SU-DHL-6 (cell line): Measurements from ENCODE around the gene ETS1.

Experiments
- H2AFZ ChIP-seq: fragments of 200-600 bp; sonication (generic); 2 replicates; pipeline ENCODE4 v1.6.1; 2014; ENCODE audit warnings: low read depth, mild to moderate bottlenecking, moderate library complexity, mixed read lengths, antibody characterized with exemption, low read length; ENCODE audit not compliant: severe bottlenecking
- H3F3A ChIP-seq: fragments of 200-600 bp; shearing (Covaris generic); 2 replicates; pipeline ENCODE4 v1.6.0; 2016; ENCODE audit warnings: antibody characterized with exemption, mild to moderate bottlenecking; ENCODE audit not compliant: insufficient read depth
- H3K27ac ChIP-seq: fragments of 200-600 bp; sonication (generic); 2 replicates; pipeline ENCODE4 v1.5.1; 2016; ENCODE audit warnings: low read depth, mild to moderate bottlenecking, low read length, moderate library complexity, mixed read lengths
- H3K27me3 ChIP-seq: fragments of 200-600 bp; sonication (generic), shearing (Covaris generic); 2 replicates; pipeline ENCODE4 v1.6.0; 2014; ENCODE audit warnings: mild to moderate bottlenecking, low read length
- H3K36me3 ChIP-seq: fragments of 200-600 bp; sonication (generic); 2 replicates; pipeline ENCODE4 v1.6.1; 2014; ENCODE audit warnings: mild to moderate bottlenecking, low read length, mixed read lengths
- H3K4me2 ChIP-seq: fragments of 300-600, 200-600 bp; shearing (Covaris generic), sonication (generic); 2 replicates; pipeline ENCODE4 v1.6.0; 2014; ENCODE audit warnings: low read length, low read depth, mild to moderate bottlenecking; ENCODE audit not compliant: poor library complexity, severe bottlenecking
- H3K4me3 ChIP-seq: fragments of 200-600 bp; sonication (generic); 2 replicates; pipeline ENCODE4 v1.5.1; 2014; ENCODE audit warnings: antibody characterized with exemption, low read length, mild to moderate bottlenecking, mixed read lengths; ENCODE audit not compliant: insufficient read depth, poor library complexity, severe bottlenecking
- H3K79me2 ChIP-seq: fragments of 200-600 bp; sonication (generic); 2 replicates; pipeline ENCODE4 v1.6.1; 2014; ENCODE audit warnings: mild to moderate bottlenecking, low read length, moderate library complexity; ENCODE audit not compliant: insufficient read depth
- H3K9ac ChIP-seq: fragments of 200-600 bp; sonication (generic); 2 replicates; pipeline ENCODE4 v1.7.0; 2014; ENCODE audit warnings: mild to moderate bottlenecking, low read length
- H3K9me2 ChIP-seq: fragments of 200-600 bp; sonication (generic); replicated peaks from 2 replicates; pipeline ENCODE4 v1.6.1; 2014; ENCODE audit warnings: low read length; ENCODE audit not compliant: insufficient read depth
- H3K9me3 ChIP-seq: fragments of 200-600 bp; sonication (generic); 2 replicates; pipeline ENCODE4 v1.6.1; 2014; ENCODE audit warnings: low read length, mixed read lengths; ENCODE audit not compliant: insufficient read depth
- H4K20me1 ChIP-seq: fragments of 200-600 bp; sonication (generic); 2 replicates; pipeline ENCODE4 v1.6.1; 2014; ENCODE audit warnings: low read depth, mild to moderate bottlenecking, antibody characterized with exemption, low read length, moderate library complexity, mixed read lengths
- EZH2phosphoT487 ChIP-seq: fragments of 200-600 bp; sonication (generic), shearing (Covaris generic); conservative IDR thresholded peaks from 2 replicates; pipeline ENCODE4 v1.6.1; 2018; ENCODE audit warnings: mild to moderate bottlenecking, antibody characterized with exemption, low read length, moderate library complexity, mixed read lengths
- TF ChIP-seq, protein P1 (sequence below): fragments of 200-600 bp; sonication (generic); IDR thresholded peaks from one replicate; pipeline ENCODE4 v1.5.1; 2017; ENCODE audit warnings: antibody characterized with exemption, mild to moderate bottlenecking, low read length, moderate library complexity; ENCODE audit not compliant: insufficient read depth, poor library complexity, severe bottlenecking

ETS1 gene

DNA sequence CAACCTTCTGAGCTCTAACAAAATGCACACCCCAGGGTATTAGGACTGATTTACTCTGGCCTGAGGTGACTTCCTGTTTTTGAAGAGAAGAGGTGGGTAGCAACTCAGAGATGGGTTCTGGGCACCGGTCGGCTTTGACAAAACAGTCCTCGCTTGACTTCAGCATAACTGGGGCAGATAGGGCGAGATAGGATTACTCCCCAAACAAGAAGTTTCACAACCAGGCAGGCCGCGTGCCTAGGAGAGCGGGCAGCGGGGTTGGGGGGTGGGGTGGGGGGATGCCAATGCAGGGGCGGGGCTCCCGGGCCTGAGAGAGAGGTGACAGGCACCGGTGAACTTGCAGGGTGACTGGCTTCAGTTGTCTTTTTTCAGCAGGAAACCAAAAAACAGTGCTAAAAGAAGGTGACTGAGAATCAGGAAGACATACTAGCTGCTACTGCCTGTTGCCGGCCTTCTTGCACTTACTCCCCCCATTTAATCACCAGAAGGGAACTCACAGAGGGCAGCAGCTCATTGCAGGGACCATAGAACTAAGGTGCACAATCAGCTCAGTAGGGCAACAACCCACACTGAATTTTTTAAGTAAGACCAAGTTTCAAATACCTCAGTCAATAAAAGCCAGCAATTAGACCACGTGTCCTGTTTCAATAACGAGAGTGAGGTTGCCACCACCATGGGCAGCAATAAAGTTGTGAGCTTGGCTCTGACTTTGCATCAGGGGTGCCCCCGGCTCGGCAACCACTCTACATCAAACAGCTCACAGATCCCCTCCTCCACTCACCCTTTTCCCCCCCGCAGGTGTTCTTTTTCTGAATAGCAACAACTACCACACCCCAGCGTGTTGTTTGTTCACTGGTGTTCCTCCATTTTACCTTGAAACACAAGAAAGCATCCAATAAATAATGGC lies 37.2 kb upstream of the ETS1 start:
- Histone ChIP-seq H3K27ac (peak overlapping the region; percentile 100), H2AFZ (no peak overlapping the region), H3K36me3 (no peaks in the 10 kb centered on the region), H3K9ac (peak overlapping the region; percentile 61), H3F3A (peaks cover 58% of the 10 kb centered on the region), H3K9me2 (no peaks in the 10 kb centered on the region), H3K79me2 (no peaks in the 10 kb centered on the region), H4K20me1 (no peaks in the 10 kb centered on the region), H3K4me2 (peak overlapping the region; percentile 73), H3K4me3 (peak overlapping the region; percentile 42), H3K9me3 (no peaks in the 10 kb centered on the region), H3K27me3 (no peaks in the 10 kb centered on the region)
- no peak for TF ChIP-seq EZH2phosphoT487
- TF ChIP-seq, protein P1, sequence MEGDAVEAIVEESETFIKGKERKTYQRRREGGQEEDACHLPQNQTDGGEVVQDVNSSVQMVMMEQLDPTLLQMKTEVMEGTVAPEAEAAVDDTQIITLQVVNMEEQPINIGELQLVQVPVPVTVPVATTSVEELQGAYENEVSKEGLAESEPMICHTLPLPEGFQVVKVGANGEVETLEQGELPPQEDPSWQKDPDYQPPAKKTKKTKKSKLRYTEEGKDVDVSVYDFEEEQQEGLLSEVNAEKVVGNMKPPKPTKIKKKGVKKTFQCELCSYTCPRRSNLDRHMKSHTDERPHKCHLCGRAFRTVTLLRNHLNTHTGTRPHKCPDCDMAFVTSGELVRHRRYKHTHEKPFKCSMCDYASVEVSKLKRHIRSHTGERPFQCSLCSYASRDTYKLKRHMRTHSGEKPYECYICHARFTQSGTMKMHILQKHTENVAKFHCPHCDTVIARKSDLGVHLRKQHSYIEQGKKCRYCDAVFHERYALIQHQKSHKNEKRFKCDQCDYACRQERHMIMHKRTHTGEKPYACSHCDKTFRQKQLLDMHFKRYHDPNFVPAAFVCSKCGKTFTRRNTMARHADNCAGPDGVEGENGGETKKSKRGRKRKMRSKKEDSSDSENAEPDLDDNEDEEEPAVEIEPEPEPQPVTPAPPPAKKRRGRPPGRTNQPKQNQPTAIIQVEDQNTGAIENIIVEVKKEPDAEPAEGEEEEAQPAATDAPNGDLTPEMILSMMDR, result no peak

GRCh38 chr11:128623091-128623490 lies 35.7 kb upstream of the ETS1 start:
- Histone ChIP-seq H3K79me2 (no peaks in the 10 kb centered on the region), H3K27ac (peak overlapping the region; percentile 100), H3K9me3 (no peaks in the 10 kb centered on the region), H3F3A (peaks cover 45% of the 10 kb centered on the region), H2AFZ (no peak overlapping the region), H3K4me3 (no peak overlapping the region), H4K20me1 (no peaks in the 10 kb centered on the region), H3K9me2 (no peaks in the 10 kb centered on the region), H3K9ac (peak overlapping the region; percentile 47; the same call in 1 of the 2 replicates), H3K36me3 (no peaks in the 10 kb centered on the region), H3K27me3 (no peaks in the 10 kb centered on the region), H3K4me2 (peak overlapping the region; percentile 73)
- TF ChIP-seq, protein P1, result no peak
- TF ChIP-seq EZH2phosphoT487, result no peak

GRCh38 chr11:128621601-128622501 lies 34.5 kb upstream of the ETS1 start:
- peak overlapping the region; percentile 29 for H2AFZ ChIP-seq
- no peak for TF ChIP-seq EZH2phosphoT487
- TF ChIP-seq, protein P1, result no peak

More at GRCh38 chr11:128621601-128622501, 34.5 kb upstream of the ETS1 start:
- H4K20me1 ChIP-seq, result no peaks in the 10 kb centered on the region
- H3F3A ChIP-seq, result peaks cover 38% of the 10 kb centered on the region
- H3K36me3 ChIP-seq, result no peaks in the 10 kb centered on the region
- H3K9me3 ChIP-seq, result no peaks in the 10 kb centered on the region
- H3K27me3 ChIP-seq, result no peaks in the 10 kb centered on the region
- H3K9ac ChIP-seq, result peak overlapping the region; percentile 47
- no peak overlapping the region for H3K4me3 ChIP-seq
- no peaks in the 10 kb centered on the region for H3K79me2 ChIP-seq
- H3K27ac ChIP-seq, result peak overlapping the region; percentile 100
- H3K4me2 ChIP-seq, result peak overlapping the region; percentile 73
- H3K9me2 ChIP-seq, result no peaks in the 10 kb centered on the region
